Activated CD4-positive, CD25-positive, alpha-beta regulatory T cell treated with anti-CD3 and anti-CD28 coated beads, Interleukin-2, amount 50 U/mL, for 16 hours (primary cell): Measurements from ENCODE around the gene PPM1M.
A peak's percentile ranks its signal among the peaks of the same experiment; 100 is the strongest.
"Not testable (repeated sequence)": the region's sequence is repeated elsewhere in the genome, so short reads cannot be mapped to it uniquely, and the experiment has no call there.

Experiments used
- DNase-seq: peaks from one replicate; pipeline ENCODE4 v3.0.0-alpha.2; 2020; ENCODE audit warnings: low read depth, low spot score

PPM1M gene

DNA sequence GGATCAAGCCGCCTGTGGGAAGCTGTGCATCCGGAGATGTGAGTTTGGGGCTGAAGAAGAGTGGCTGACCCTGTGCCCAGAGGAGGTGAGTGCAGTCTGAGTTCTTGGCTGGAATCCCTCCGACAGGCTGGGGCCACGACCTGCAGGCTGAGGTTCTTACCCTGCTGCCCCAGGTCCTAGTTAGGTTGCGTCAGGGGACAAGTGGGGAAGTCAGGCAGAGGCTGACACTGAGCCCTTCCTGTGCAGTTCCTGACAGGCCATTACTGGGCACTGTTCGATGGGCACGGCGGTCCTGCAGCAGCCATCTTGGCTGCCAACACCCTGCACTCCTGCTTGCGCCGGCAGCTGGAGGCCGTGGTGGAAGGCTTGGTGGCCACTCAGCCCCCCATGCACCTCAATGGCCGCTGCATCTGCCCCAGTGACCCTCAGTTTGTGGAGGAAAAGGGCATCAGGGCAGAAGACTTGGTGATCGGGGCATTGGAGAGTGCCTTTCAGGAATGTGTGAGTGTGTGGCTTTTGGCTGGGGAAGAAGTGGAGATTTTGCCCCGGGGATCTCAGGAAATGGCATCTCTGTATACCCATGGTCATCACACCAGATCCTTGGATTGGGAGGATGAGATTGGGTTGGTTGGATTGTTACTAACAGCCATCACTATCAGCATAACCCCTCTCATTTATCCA is 1.3 kb downstream of the PPM1M start:
- DNase-seq, result no peak

DNA sequence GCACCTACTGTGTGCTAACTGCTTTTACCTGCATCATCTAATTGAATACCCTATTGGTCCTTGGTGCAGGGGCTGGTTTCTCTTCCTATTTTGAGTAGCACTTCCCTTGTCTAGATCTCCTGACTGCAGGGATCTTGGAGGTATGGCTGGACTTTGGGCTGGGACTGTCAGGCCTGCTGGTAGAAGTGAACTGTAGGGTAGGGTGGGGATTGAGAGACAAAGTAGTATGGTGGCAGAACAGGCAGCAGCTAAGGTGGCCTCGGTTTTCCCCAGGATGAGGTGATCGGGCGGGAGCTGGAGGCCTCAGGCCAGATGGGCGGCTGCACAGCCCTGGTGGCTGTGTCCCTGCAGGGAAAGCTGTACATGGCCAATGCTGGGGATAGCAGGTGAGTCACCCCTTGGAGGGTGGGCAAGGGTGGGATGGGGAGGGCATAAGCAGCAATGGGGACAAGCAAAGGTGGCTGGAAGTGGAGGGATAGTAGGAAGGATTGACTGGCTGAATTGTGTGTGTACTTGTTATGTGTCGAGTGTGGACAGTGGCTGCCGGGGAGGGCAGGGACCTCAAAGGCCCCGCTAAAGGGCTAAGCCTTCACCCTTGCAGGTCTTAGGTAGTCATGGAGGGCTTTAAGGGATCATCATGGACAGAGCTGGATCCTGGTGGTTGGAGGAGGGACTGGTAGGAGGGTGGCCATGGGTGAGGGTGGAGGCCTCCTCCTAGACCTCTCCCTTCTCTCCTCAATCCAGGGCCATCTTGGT is 2.0 kb downstream of the PPM1M start:
- no peak for DNase-seq

DNA sequence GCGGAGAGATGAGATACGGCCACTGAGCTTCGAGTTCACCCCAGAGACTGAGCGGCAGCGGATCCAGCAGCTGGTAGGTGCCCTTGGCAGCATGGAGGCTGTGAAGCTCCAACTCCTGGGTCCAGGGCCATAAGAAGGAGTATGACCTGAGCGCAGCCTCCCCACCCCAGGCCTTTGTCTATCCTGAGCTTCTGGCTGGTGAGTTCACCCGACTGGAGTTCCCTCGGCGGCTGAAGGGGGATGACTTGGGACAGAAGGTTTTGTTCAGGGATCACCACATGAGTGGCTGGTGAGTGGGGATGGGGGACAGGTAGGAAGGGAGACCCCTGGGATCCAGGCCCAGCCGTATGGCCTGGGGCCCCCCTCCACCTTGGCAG is 2.6 kb downstream of the PPM1M start:
- DNase-seq, result no peak

DNA sequence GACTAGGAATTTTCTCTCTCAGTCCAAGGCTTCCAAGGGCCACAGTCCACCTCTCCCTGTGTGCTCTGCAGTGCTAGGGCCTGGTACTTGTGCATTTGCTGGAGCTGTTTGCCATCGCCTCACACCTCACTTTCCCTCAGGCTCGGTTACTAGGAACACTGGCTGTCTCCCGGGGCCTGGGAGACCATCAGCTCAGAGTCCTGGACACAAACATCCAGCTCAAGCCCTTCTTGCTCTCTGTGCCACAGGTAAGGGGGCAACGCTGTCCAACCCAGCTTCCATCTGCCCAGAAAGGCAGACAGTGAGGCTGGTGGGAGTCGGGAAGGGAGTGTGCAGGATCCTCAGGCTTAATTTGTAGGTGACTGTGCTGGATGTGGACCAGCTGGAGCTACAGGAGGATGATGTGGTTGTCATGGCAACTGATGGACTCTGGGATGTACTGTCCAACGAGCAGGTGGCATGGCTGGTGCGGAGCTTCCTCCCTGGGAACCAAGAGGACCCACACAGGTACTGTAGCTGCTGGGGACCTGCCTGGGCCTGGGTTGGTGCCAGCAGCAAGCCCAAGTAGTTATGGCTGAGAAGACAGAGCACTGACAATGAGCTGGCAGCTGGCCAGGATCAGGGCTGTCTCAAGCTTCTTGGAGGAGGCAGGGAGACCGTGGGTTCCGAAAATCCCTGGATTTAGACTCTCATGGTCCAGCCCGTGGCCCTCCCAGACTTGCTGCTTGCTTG is 3.4 kb downstream of the PPM1M start:
- no peak for DNase-seq

DNA sequence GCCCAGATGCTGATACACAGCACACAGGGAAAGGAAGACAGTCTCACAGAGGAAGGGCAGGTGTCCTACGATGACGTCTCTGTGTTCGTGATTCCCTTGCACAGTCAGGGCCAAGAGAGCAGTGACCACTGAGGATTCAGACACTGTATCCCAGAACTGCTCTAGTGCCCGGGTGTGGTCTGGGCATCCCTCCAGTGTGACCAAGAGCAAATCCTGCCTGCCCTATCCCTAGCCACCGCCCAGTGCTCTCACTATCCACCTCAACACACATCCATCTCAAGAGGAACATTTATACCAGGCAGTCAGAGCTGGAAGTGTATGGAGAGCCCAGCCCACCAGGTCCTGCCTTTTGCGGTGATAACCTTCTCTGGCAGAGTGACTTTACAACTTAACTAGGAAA is 4.1 kb downstream of the PPM1M start:
- no peak for DNase-seq

DNA sequence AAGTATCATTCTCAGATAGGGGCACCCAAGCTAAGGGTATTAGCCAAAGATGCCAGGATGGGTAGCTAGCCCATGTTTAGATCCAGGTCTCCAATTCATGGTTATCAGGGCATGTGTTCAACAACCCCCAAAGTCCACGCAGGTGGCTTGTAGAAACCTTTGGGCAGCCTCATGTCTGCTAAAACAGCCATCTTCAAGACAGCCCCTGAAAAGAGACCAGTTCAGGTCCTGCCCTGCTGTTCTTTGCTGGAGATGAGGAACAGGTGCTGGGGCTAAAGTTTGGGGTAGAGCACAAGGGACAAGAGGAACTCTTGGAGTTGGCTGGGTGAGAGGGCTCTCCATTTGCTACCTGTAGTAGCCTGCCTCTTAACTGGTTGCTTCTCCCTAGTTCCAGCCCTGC is 4.6 kb downstream of the PPM1M start:
- no peak for DNase-seq

DNA sequence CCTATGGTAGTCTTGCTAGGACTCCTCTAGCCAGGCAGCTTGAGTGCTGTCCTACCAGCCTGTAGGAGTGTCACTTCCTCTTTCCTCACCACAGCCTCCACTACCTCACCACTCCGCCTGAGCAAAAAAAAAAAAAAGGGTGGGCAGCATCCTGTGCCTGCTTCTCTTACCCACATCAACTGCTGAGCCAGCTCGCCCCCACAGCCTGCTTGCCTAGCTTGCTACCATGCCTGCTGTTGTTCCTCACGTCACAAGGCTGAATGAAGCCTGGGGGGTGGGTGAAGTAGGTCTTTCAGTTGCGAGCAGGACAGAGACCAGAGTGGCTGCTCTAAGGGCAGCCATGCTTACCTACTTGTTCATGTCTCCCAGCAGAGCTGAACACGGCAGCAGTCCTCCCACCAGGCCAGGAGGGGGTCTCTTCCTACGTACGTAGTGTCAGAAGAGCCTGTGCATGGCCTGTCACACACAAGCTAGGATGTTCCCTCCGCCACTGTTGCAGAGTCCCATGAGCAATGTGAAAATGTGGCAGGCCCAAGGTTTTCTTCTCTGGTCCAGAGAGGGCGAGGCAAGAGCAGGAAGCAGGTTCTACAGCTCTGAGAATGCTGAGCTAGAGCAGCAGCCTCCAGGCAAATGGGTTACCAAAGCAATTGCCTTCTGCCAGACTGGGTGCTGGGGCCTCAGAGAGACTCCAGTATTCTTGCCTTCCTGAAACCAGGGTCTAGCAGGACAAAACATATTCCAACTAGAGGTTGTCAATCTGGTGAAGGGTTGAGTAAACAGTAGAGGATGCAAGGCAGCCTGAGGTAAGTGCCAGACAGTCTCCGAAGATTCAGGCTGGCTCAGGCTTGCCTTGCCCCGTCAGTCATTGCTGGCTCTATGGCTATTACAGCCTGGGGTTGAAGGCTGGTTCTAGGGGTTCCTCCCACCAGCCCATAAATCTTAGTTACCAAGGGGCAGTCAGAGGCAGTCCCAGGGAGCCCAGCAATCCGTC is 8.1 kb downstream of the PPM1M start:
- peak; percentile 69 for DNase-seq

DNA sequence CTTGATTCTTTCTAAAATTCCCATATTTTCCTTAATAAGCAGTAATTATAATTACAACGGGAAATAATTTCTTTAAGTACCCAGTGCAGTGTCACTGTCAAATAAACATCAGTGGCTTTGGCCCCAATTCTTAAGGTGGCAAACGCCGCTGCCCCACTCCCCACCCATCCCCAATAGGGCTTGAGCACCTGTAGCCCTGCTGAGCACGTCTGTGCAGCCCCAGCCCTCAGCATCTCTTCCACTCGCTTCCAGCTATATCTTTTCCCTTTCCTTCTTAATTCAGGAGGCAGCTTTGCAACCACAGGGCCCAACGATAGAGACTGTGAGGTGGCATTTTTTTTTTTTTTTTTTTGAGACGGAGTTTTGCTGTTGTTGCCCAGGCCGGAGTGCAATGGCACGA is 9.0 kb downstream of the PPM1M start:
- no peak for DNase-seq

DNA sequence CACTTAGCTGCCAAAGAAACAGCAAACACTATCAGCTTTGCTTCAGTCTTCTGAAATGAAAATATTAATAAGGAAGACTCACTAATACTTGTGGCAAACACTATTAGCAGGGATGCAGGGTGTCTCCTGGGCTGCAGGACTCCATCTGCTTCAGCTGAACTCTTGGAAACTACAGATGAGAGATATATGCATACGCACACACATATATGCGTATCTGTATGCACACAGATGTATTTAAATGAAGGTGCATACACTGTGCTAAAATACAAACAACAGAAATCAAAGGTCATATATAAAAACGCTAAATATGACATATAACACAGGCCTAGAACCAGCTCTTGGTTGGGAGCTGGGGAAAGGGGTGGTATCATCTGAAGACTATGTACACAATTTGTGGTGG is 10.6 kb downstream of the PPM1M start:
- no peak for DNase-seq

DNA sequence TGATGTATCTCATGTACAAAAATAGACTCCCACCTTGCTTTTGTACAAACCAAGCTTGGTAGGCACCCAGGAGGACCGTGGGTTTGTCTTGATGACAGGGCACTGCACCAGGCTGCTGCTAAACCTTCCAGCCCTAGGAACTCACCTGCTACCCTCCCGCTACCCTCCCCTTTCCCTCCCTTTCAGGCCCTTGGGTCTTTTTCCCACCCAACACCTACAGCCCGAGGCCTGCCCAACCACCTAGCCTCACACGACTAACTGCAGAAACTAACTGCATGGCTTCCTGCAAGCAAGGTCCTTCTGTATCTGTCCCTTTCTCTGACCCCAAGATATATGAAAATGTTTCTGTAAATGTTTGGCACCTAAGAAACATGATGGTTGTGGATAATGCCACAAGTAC is 11.1 kb downstream of the PPM1M start:
- no peak for DNase-seq

DNA sequence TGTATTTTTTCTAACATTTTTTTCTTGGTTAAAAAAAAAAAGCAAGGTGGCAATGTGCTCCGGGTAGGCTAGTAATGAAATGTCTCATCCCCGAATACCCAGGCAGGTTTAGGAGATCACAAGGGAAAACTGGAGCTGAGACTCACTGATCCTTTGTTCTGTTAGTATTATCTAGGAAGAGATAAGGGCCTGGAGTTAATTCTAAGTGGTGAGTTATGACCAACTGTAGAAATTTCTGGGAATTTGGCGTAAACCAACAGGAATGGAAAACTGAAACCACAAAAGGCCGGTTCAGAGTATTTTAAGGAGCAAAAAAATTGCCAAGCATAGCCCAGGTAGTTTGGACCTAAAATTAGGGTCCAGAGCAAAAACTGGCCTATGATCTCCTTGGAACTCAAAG is 12.4 kb downstream of the PPM1M start:
- no peak for DNase-seq

DNA sequence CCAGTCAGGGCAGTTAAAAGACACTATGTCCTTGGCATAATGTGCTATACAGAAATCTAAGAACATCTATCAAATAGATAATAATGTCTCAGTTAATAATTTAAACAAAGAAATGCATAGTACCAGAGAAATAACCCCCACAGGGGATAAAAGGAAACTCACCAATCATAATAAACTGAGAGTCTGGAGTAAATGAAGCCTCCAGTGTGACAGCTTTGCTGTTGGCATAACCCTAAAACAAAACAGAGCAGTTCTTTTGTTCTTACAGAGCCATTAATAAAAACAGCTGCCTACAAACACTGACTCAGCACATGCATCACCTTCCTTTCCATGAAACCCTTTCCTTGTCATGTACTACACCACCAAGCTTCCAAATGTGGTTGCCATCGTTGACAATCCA is 13.5 kb downstream of the PPM1M start:
- no peak for DNase-seq

DNA sequence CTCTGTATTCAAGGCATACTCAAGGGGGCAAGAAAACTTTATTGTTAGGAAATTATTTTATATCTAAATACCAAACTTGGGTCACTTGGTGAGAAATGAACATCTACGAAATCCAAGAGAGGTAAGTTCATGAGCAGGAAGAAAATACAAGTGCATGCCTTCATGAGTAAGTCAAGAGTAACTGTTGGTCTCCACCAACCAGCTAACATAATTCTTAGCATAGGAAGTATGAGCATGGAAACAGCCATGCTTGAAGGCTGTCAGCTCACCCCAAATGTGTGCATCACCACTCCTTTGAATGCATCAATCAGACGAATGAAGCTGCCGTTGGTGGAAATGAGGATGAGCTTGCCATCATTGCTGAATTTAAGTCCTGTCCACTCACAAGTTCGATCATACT is 13.9 kb downstream of the PPM1M start:
- no peak for DNase-seq

DNA sequence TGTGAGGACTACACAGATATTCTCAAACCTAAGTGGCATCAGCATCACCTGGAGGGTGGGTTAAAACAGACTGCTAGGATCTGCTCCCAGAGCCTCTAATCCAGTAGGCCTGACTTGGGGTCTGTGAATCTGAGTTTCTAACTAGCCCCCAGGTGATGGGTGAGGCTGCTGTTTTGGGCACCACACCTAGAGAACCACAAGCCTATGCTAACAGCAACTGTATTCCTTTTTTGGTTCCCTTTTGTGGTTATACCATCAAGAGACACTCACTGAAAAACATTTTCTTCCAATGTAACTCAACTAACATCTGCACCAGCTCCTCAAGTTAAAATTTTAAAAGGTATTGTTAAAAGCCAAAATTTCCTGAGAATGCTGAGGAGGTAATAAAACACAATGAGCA is 16.9 kb downstream of the PPM1M start:
- no peak for DNase-seq

DNA sequence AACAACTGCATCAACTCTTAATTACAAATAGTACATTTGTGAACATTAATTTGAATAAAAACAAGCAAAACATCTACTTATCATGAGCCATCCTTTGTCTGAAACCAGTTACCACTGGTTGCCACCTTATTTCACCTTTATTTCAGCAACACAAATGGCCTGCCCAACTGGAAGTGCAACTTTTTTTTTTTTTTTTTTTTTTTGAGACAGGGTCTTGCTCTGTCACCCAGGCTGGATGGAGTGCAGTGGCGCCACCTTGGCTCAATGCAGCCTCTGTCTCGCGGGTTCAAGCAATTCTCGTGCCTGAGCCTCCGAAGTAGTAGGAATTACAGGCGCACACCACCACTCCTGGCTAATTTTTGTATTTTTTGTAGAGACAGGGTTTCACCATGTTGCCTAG is 19.8 kb downstream of the PPM1M start:
- DNase-seq, result no peak

DNA sequence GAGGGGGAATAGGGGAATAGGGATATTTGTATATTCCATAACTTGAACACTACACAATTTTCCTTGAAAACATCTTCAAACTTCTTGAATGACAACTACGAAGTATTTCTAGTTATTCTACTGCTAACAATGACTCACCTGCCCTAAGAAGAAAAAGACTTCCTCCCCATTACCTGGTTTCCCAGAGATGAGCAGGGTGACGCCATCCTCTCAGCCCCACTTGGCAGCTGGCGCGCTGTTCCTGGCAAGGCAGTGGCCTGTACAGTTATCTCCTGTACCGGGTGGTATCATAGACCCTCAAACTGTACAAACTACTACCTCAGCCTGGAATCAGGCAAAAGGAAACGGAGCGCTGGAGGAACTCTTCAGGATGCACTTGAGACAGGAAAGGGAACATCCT is 22.5 kb downstream of the PPM1M start:
- DNase-seq, result no peak

DNA sequence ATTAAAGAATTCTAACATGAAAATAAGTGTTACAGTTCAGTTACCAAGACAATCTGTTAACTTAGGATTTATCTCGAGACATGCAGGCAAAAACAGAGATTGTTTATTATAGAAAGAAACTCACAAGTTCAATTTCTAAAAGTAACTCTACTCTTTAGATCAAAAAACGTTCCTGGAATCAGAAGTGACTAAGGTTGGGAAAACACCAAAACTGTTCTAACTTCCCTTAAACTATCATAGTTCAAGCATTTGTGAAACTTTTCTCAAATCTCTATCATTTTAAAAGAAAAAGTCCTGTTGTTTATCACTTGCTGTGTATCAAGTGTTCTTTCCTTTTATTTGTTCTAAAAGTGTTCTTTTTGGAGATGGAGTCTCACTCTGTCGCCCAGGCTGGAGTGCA is 24.2 kb downstream of the PPM1M start:
- no peak for DNase-seq

DNA sequence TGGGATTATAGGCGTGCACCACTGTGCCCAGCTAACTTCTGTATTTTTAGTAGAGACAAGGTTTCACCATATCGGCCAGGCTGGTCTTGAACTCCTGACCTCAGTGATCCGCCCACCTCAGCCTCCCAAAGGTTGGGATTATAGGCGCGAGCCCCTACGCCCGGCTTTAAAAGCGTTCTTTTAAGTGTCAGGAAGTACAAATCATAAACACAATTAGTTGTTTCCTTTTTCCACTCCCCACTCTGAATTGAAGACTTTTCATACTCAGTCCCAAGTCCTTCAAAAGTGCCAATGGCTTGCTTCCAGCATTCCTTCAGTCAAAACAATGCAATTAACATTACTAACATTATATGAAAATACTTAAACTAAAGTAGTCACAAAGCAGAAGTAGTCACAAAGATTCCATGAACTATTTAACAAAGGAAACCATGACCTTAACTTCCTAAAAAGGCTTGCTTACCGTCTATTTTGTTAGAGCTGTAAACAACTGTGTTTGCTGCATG is 24.7 kb downstream of the PPM1M start:
- no peak for DNase-seq

DNA sequence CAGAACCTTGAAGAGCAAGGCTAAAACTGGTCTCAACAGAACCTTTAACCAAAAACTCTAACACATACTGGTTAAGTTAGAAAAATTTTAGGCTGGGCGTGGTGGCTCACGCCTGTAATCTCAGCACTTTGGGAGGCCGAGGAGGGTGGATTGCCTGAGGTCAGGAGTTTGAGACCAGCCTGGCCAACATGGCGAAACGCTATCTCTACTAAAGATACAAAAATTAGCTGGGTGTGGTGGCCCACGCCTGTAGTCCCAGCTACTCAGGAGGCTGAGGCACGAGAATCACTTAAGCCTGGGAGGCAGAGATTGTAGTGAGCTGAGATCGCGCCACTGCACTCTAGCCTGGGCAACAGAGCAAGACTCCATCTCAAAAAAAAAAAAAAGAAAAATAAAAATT is 26.6 kb downstream of the PPM1M start:
- not testable (repeated sequence) for DNase-seq

DNA sequence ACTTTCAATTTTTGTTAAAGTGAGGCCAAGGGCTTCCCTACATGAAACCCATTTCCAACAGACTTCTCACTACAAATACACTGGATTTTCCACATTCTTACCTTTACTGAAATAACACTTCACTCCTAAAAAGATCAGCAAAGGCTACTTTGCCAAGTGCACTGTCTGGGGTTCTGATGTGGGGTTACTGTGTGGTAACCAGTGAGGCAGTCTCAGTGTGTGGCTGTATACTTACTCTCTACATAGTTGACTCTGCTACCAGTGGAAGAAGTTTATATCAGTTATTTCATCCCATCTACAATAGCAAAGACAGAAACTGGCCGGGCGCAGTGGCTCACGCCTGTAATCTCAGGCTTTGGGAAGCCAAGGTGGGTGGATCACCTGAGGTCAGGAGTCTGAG is 27.3 kb downstream of the PPM1M start:
- DNase-seq, result no peak

DNA sequence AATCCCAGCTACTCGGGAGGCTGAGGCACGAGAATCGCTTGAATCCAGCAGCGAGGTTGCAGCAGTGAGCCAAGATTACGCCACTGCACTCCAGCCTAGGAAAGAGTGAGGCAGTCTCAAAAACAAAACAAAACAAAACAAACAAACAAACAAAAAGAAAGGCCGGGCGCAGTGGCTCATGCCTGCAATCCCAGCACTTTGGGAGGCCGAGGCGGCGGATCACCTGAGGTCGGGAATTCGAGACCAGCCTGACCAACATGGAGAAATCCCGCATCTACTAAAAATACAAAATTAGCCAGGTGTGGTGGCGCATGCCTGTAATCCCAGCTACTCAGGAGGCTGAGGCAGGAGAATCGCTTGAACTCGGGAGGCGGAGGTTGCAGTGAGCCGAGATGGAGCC is 29.2 kb downstream of the PPM1M start:
- DNase-seq, result not testable (repeated sequence)
